Measurements from ENCODE around the gene SLC22A31. TPM values are rescaled to one million over a fixed set of nuclear protein-coding genes. Genes with fewer than 3 reads are reported as not detected.

Gene SLC22A31
- total RNA-seq, 2 donors from 2014 or later, result 0.81 TPM; not detected in 1

DNA sequence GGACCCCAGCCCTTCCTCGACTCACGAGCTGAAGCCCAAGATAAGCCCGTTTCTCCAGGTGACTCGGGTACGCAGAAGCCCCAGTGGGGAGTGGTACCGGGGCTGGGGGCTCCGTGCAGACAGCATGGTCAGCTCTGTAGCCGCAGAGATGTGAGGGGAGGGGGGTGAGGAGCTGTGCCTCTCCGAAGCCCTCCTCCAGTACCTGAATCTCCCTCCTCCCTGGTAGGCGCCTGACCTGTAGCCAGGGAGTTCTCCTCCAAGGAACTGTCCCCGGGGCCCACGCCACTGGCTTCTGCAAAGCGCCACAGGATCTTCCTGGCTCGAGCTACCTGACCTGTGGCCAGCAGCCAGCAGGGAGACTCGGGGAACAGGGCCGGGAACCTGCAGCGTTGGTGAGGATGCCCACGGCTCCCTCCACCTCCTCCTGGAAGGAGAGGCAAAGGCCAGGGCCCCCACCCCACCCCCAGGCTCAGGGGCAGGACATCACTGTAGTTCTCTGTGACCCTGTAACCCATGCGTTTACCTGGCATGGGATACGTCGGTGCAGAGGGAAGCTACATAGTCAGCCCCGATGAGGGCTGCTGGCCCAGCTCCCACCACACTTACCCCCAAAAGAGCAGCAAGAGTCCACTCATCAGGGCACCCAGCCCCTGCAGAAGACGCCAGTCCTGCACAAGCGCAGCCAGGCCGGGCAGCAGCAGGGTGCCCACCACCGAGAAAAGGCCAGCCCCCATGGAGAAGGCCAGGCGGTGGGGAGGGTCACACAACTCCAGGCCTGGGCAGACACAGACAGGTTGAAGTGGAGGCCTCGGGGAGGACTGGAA is 1.7 kb downstream of the SLC22A31 start:
- H3K27ac ChIP-seq, result no peak overlapping the region
- H3K27me3 ChIP-seq (replicated peaks; ENCODE audit: insufficient read depth), result peaks cover 10% of the 10 kb centered on the region
- TF ChIP-seq, protein P1, sequence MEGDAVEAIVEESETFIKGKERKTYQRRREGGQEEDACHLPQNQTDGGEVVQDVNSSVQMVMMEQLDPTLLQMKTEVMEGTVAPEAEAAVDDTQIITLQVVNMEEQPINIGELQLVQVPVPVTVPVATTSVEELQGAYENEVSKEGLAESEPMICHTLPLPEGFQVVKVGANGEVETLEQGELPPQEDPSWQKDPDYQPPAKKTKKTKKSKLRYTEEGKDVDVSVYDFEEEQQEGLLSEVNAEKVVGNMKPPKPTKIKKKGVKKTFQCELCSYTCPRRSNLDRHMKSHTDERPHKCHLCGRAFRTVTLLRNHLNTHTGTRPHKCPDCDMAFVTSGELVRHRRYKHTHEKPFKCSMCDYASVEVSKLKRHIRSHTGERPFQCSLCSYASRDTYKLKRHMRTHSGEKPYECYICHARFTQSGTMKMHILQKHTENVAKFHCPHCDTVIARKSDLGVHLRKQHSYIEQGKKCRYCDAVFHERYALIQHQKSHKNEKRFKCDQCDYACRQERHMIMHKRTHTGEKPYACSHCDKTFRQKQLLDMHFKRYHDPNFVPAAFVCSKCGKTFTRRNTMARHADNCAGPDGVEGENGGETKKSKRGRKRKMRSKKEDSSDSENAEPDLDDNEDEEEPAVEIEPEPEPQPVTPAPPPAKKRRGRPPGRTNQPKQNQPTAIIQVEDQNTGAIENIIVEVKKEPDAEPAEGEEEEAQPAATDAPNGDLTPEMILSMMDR (IDR thresholded peaks at IDR 0.05), result no peak
- DNase-seq (ENCODE audit: low spot score), result no peak
- H3K9me3 ChIP-seq, result no peaks in the 10 kb centered on the region
- no peak for ATAC-seq (ENCODE audit: insufficient number of reproducible peaks, low FRiP score, low read depth)
- H3K4me3 ChIP-seq, result no peak overlapping the region
- peaks cover 9 to 10% of the 10 kb centered on the region in 2 donors for H3K4me1 ChIP-seq (ENCODE audit: control insufficient read depth in 1 of 2, low read depth in 2 of 2)
- H3K36me3 ChIP-seq, result no peaks in the 10 kb centered on the region

DNA sequence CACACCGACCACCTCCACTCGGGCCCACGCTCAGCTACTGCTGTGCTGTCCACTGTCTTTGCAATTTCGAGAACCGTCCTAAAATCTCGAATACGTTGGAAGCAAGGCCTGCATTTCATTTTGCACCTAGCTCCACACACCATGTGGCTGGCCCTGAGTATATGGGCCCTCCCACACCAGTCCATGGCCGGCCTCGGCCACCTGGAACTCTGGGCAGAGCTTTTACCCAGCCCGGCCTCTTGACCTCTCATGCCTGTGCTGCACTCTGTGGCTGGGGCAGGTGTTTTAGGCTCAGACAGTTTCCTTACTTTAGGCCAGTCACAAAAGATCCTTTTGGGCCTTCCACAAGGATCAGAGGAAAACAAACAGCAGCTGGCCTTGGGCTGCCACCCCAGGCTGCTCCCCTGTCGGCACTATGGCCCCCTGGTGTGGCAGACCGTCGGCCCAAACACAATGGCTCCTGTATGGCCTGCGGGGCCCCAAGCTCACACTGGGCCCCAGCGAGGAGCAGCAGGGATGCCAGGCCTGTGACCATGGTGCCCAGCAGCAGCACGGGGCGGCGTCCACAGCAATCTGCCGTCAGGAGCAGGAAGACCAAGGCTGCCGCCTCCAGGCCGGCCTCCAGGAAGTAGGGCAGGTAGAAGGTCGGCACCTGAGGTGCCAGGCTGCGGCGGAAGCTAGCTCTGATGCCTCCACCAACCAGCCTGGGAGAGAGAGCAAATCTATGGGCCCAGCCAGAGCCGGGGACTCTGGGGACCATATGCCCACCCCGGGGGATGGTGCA is 2.5 kb downstream of the SLC22A31 start:
- Histone ChIP-seq H3K36me3 (no peaks in the 10 kb centered on the region), H3K27me3 (replicated peaks; ENCODE audit: insufficient read depth) (peaks cover 10% of the 10 kb centered on the region), H3K27ac (no peak overlapping the region), H3K9me3 (no peaks in the 10 kb centered on the region), H3K4me3 (no peak overlapping the region), H3K4me1 (ENCODE audit: control insufficient read depth in 1 of 2, low read depth in 2 of 2) (peaks cover 9 to 10% of the 10 kb centered on the region in 2 donors)
- DNase-seq (ENCODE audit: low spot score) (no peak), ATAC-seq (ENCODE audit: insufficient number of reproducible peaks, low FRiP score, low read depth) (no peak)
- TF ChIP-seq, protein P1 (IDR thresholded peaks at IDR 0.05), result no peak

DNA sequence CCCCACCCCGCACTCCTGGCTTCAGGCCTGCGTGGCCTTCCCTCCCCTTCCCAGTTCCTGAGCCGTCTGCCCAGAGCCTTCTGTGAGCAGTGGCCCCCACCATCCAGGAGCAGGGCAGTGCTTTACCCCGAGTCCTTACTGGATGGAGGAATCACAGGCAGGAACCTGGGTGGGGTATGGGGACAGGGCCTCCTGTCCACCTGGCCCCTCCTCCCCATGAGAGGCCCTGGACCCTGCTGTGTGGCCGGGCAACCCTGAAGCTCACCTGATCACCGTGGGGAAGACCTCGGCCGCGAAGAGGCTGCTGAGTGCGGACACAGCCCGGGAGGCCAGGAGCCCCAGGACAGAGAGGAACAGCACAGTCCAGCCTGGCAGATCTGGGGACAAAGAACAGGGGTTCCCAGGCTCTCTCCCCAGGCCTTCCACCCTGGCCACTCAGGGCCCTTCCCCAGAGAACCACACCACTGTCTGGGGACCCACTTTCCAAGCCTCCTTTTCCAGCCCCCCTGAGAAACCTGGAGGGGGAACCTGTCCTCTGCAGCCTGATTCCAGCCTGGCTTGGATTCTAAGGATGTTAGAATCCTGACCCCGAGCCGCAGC is 3.2 kb downstream of the SLC22A31 start:
- H3K4me1 ChIP-seq (ENCODE audit: control insufficient read depth in 1 of 2, low read depth in 2 of 2), result peaks cover 9 to 12% of the 10 kb centered on the region in 2 donors
- no peaks in the 10 kb centered on the region for H3K36me3 ChIP-seq
- ATAC-seq (ENCODE audit: insufficient number of reproducible peaks, low FRiP score, low read depth) (no peak), DNase-seq (ENCODE audit: low spot score) (no peak)
- H3K27ac ChIP-seq, result no peak overlapping the region
- TF ChIP-seq, protein P1 (IDR thresholded peaks at IDR 0.05), result no peak
- no peak overlapping the region for H3K4me3 ChIP-seq
- H3K9me3 ChIP-seq, result no peaks in the 10 kb centered on the region
- H3K27me3 ChIP-seq (replicated peaks; ENCODE audit: insufficient read depth), result peaks cover 10% of the 10 kb centered on the region

DNA sequence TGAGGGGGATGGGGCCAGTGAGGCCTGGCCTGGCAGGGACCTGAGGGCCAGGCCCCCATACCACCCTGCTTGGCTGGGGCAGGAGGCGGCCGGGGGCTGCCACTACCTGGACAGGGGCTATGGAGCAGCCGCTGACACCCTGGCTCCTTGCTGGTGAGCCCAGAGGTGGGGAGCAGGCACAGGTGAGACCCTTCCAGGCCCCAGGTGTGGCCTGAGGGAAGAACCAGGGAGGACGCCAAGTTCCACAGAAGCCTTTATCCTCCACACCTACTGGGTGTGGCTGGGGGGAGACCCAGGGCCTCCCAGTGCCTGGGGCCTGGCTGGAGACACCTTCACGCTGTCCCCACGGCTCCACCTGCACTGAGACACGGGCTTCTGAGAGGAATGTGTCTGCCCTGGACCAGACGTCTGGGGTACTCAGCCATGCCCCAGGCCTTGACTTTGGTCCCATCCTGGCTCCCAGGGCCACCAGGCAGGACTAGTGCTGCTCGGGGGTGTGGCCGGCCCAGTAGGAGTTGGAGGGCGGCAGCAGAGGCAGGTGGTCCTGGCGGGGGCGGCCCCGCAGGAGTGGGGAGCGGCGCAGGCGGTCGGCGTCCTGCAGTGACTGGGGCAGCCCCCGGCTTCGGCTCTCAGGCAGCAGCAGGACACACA is 4.7 kb downstream of the SLC22A31 start:
- Histone ChIP-seq H3K36me3 (no peaks in the 10 kb centered on the region), H3K4me1 (ENCODE audit: control insufficient read depth in 1 of 2, low read depth in 2 of 2) (peaks cover 5 to 6% of the 10 kb centered on the region in 2 donors), H3K27ac (no peak overlapping the region), H3K27me3 (replicated peaks; ENCODE audit: insufficient read depth) (peaks cover 7% of the 10 kb centered on the region), H3K9me3 (no peaks in the 10 kb centered on the region), H3K4me3 (no peak overlapping the region)
- ATAC-seq (ENCODE audit: insufficient number of reproducible peaks, low FRiP score, low read depth) (no peak), DNase-seq (ENCODE audit: low spot score) (no peak)
- TF ChIP-seq, protein P1 (IDR thresholded peaks at IDR 0.05), result no peak

Data from thoracic aorta (tissue), 2 donors.